GM23338 (cell line): ENCODE measurements around the gene NACAD. TPM values are rescaled to one million over a fixed set of nuclear protein-coding genes. Genes with fewer than 3 reads are reported as not detected.

ENCODE experiments used
- ATAC-seq: fragments of 200-7000 bp; cut with Tn5 transposase; 3 replicates; pipeline ENCODE4 v1.9.1; 2020
- DNase-seq: peaks from one replicate; pipeline ENCODE4 v3.0.0-alpha.2; 2015; ENCODE audit warnings: low spot score
- H2AFZ ChIP-seq: fragments of 200-600 bp; sonication (generic); 2 replicates; pipeline ENCODE4 v1.8.0; 2016; ENCODE audit warnings: antibody characterized with exemption, mild to moderate bottlenecking, moderate library complexity
- H3F3A ChIP-seq: fragments of 200-600 bp; sonication (generic); replicated peaks from 2 replicates; pipeline ENCODE4 v1.8.0; 2017; ENCODE audit warnings: antibody characterized with exemption, mixed run types, low read depth
- H3K27ac ChIP-seq: fragments of 200-600 bp; sonication (generic); 2 replicates; pipeline ENCODE4 v1.6.1; 2016; ENCODE audit warnings: low read depth
- H3K27me3 ChIP-seq: fragments of 200-600 bp; sonication (generic); 2 replicates; pipeline ENCODE4 v1.8.0; 2016; ENCODE audit warnings: mild to moderate bottlenecking, mixed run types, moderate library complexity; ENCODE audit not compliant: insufficient read depth
- H3K36me3 ChIP-seq: fragments of 200-600 bp; sonication (generic); 2 replicates; pipeline ENCODE4 v1.8.0; 2016; ENCODE audit warnings: mild to moderate bottlenecking; ENCODE audit not compliant: insufficient read depth
- H3K4me1 ChIP-seq: fragments of 200-600 bp; sonication (generic); 2 replicates; pipeline ENCODE4 v1.8.0; 2016; ENCODE audit warnings: mild to moderate bottlenecking, moderate library complexity; ENCODE audit not compliant: insufficient read depth
- H3K4me2 ChIP-seq: fragments of 200-600 bp; sonication (generic); 2 replicates; pipeline ENCODE4 v1.7.1; 2017; ENCODE audit warnings: mixed run types
- H3K4me3 ChIP-seq: fragments of 200-600 bp; sonication (generic); 2 replicates; pipeline ENCODE4 v1.6.1; 2016; ENCODE audit warnings: mixed run types
- H3K79me2 ChIP-seq: fragments of 200-600 bp; sonication (generic); replicated peaks from 2 replicates; pipeline ENCODE4 v1.8.0; 2017; ENCODE audit warnings: mild to moderate bottlenecking; ENCODE audit not compliant: insufficient read depth
- H3K9me2 ChIP-seq: fragments of 200-600 bp; sonication (generic); 2 replicates; pipeline ENCODE4 v1.8.0; 2017; ENCODE audit not compliant: insufficient read depth
- H4K20me1 ChIP-seq: fragments of 200-600 bp; sonication (generic); replicated peaks from 2 replicates; pipeline ENCODE4 v1.8.0; 2017; ENCODE audit warnings: mild to moderate bottlenecking; ENCODE audit not compliant: insufficient read depth
- H3K27ac Mint-ChIP-seq: 2 replicates; pipeline ENCODE4 v1.8.0; 2020; ENCODE audit warnings: inconsistent platforms, mild to moderate bottlenecking, moderate library complexity, mixed read lengths
- H3K27me3 Mint-ChIP-seq: 3 replicates; pipeline ENCODE4 v1.8.0; 2022; ENCODE audit warnings: low read depth, mild to moderate bottlenecking, moderate library complexity, mixed read lengths, inconsistent platforms; ENCODE audit not compliant: insufficient read depth, poor library complexity
- H3K36me3 Mint-ChIP-seq: 3 replicates; pipeline ENCODE4 v1.8.0; 2021; ENCODE audit warnings: low read depth, mild to moderate bottlenecking, inconsistent platforms, moderate library complexity, mixed read lengths
- H3K4me1 Mint-ChIP-seq: 3 replicates; pipeline ENCODE4 v1.8.0; 2020; ENCODE audit warnings: mild to moderate bottlenecking, inconsistent platforms, mixed read lengths
- H3K4me3 Mint-ChIP-seq: 3 replicates; pipeline ENCODE4 v1.8.0; 2021; ENCODE audit warnings: moderate library complexity, mild to moderate bottlenecking, inconsistent platforms, mixed read lengths
- H3K9me3 Mint-ChIP-seq: 3 replicates; pipeline ENCODE4 v1.8.0; 2020; ENCODE audit warnings: moderate library complexity, mild to moderate bottlenecking, inconsistent platforms, mixed read lengths
- CREB1 ChIP-seq: fragments of 250-450 bp; sonication (Bioruptor Pico); IDR thresholded peaks from 2 replicates; pipeline ENCODE4 v1.5.0; 2020; ENCODE audit warnings: low read depth, mild to moderate bottlenecking, moderate library complexity
- EZH2phosphoT487 ChIP-seq: fragments of 200-600 bp; sonication (generic); IDR thresholded peaks from one replicate; pipeline ENCODE4 v1.8.1; 2018; ENCODE audit warnings: antibody characterized with exemption; ENCODE audit not compliant: unreplicated experiment
- NANOG ChIP-seq: IDR thresholded peaks from 2 replicates; pipeline ENCODE4 v1.6.1; 2016; ENCODE audit warnings: antibody characterized with exemption, borderline replicate concordance
- POLR2AphosphoS5 ChIP-seq: IDR thresholded peaks from 2 replicates; pipeline ENCODE4 v1.6.1; 2016; ENCODE audit warnings: antibody characterized with exemption, low read depth
- ZNF114 ChIP-seq: fragments of 250-450 bp; sonication (Bioruptor Pico); IDR thresholded peaks from 2 replicates; pipeline ENCODE4 v1.5.0; 2020; ENCODE audit warnings: mild to moderate bottlenecking, moderate library complexity
- ZNF331 ChIP-seq: fragments of 250-450 bp; sonication (Bioruptor Pico); IDR thresholded peaks from 2 replicates; pipeline ENCODE4 v1.5.0; 2020; ENCODE audit warnings: low read depth, mild to moderate bottlenecking, moderate library complexity
- polyA plus RNA-seq: library from polyadenylated mRNA; unstranded; fragments of >200 nt; fragmentation: Nextera tagmentation; extraction: Ambion mirVana; gene quantifications from 2 replicates; pipeline ENCODE4 v1.2.1, GENCODE V29; 2016
- total RNA-seq: library from RNA; depleted of rRNA; stranded (reverse); fragments of >200 nt; shearing (Covaris generic); gene quantifications from 2 replicates; pipeline ENCODE4 v1.2.3, GENCODE V29; 2014
- TF ChIP-seq, protein P1 (sequence below): fragments of 250-450 bp; sonication (Bioruptor Pico); IDR thresholded peaks from 2 replicates; pipeline ENCODE4 v1.5.0; 2020; ENCODE audit warnings: mild to moderate bottlenecking, moderate library complexity
- TF ChIP-seq, protein P2 (sequence below), 2 experiments: fragments of 200-600 bp in 1 of 2; sonication (generic) in 1 of 2; conservative IDR thresholded peaks; 2 replicates each; pipeline versions ENCODE4 v1.5.1 to v1.6.1; 2016 to 2017; ENCODE audit warnings: antibody characterized with exemption in 2 of 2, low read depth in 2 of 2, mild to moderate bottlenecking in 2 of 2, moderate library complexity in 1 of 2
- TF ChIP-seq, protein P3 (sequence below): IDR thresholded peaks from one replicate; pipeline ENCODE4 v1.6.1; 2018; ENCODE audit warnings: antibody characterized with exemption; ENCODE audit not compliant: unreplicated experiment

Gene NACAD
- total and polyA plus RNA-seq, 2 experiments from 2014 or later: 6.1 to 11.2 TPM

DNA sequence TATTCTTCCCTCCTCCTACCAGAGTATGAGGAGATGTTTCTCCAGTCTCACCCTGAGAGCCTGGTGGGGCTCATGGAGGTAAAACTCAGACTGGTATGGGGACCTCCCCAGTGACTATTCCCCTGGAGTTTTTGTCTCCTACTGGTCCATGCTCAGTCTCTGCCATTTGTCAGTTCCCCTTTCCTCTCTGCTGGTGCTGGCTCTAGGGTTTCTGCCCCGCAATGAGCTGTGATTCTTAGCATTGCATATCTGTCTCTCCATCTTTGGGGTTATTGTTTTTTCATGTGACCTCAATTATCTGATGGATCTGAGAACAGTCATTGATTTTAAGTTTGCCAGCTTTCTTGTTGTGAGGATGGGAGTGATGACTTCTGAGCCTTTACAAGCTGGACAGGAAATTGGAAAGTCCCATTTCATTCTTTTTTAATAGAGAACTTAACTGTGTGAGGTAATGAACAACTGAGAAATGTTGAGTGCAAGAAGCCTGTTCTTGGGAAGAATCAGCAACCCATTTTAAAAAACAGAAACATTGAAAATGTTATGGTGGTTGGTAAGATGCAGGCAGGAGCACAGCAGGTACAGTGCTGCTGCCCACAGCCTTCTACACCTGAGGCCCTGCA, 26.9 kb downstream of the NACAD start (continued):
- TF ChIP-seq, protein P1, sequence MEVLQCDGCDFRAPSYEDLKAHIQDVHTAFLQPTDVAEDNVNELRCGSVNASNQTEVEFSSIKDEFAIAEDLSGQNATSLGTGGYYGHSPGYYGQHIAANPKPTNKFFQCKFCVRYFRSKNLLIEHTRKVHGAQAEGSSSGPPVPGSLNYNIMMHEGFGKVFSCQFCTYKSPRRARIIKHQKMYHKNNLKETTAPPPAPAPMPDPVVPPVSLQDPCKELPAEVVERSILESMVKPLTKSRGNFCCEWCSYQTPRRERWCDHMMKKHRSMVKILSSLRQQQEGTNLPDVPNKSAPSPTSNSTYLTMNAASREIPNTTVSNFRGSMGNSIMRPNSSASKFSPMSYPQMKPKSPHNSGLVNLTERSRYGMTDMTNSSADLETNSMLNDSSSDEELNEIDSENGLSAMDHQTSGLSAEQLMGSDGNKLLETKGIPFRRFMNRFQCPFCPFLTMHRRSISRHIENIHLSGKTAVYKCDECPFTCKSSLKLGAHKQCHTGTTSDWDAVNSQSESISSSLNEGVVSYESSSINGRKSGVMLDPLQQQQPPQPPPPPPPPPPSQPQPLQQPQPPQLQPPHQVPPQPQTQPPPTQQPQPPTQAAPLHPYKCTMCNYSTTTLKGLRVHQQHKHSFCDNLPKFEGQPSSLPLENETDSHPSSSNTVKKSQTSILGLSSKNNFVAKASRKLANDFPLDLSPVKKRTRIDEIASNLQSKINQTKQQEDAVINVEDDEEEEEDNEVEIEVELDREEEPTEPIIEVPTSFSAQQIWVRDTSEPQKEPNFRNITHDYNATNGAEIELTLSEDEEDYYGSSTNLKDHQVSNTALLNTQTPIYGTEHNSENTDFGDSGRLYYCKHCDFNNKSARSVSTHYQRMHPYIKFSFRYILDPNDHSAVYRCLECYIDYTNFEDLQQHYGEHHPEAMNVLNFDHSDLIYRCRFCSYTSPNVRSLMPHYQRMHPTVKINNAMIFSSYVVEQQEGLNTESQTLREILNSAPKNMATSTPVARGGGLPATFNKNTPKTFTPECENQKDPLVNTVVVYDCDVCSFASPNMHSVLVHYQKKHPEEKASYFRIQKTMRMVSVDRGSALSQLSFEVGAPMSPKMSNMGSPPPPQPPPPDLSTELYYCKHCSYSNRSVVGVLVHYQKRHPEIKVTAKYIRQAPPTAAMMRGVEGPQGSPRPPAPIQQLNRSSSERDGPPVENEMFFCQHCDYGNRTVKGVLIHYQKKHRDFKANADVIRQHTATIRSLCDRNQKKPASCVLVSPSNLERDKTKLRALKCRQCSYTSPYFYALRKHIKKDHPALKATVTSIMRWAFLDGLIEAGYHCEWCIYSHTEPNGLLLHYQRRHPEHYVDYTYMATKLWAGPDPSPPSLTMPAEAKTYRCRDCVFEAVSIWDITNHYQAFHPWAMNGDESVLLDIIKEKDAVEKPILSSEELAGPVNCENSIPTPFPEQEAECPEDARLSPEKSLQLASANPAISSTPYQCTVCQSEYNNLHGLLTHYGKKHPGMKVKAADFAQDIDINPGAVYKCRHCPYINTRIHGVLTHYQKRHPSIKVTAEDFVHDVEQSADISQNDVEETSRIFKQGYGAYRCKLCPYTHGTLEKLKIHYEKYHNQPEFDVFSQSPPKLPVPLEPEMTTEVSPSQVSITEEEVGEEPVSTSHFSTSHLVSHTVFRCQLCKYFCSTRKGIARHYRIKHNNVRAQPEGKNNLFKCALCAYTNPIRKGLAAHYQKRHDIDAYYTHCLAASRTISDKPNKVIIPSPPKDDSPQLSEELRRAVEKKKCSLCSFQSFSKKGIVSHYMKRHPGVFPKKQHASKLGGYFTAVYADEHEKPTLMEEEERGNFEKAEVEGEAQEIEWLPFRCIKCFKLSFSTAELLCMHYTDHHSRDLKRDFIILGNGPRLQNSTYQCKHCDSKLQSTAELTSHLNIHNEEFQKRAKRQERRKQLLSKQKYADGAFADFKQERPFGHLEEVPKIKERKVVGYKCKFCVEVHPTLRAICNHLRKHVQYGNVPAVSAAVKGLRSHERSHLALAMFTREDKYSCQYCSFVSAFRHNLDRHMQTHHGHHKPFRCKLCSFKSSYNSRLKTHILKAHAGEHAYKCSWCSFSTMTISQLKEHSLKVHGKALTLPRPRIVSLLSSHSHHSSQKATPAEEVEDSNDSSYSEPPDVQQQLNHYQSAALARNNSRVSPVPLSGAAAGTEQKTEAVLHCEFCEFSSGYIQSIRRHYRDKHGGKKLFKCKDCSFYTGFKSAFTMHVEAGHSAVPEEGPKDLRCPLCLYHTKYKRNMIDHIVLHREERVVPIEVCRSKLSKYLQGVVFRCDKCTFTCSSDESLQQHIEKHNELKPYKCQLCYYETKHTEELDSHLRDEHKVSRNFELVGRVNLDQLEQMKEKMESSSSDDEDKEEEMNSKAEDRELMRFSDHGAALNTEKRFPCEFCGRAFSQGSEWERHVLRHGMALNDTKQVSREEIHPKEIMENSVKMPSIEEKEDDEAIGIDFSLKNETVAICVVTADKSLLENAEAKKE: no peak
- no peak for TF ChIP-seq CREB1 (CRISPR knock-in tag)
- no peak for TF ChIP-seq NANOG
- TF ChIP-seq ZNF331: no peak

DNA sequence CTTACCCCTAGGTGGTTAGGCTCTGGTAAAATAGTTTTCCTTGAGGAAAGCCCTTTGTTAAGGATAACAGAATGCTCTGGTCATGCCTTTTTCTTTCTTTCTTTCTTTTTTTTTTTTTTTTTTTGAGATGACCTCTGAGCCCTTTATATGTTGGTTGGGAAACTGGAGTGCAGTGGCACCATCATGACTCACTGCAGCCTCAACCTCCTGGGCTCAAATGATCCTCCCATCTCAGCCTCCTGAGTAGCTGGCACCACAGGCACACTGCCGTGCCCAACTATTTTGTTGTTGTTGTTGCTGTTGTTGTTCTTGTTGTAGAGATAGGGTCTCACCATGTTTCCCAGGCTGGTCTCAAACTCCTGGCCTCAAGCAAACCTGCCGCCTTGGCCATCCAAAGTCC, 27.4 kb downstream of the NACAD start:
- peaks cover 2% of the 10 kb centered on the region for H3K27me3 Mint-ChIP-seq
- no peak overlapping the region for H3K27ac ChIP-seq
- peaks cover 8% of the 10 kb centered on the region; the same call in 1 of the 3 replicates for H3K36me3 Mint-ChIP-seq
- no peak overlapping the region for H3K4me3 Mint-ChIP-seq
- peaks cover 1% of the 10 kb centered on the region for H4K20me1 ChIP-seq
- H3K27ac Mint-ChIP-seq: no peak overlapping the region
- no peaks in the 10 kb centered on the region for H3F3A ChIP-seq
- H3K4me2 ChIP-seq: no peak overlapping the region
- no peaks in the 10 kb centered on the region for H3K9me3 Mint-ChIP-seq
- TF ChIP-seq ZNF331 (no peak), ZNF114 (no peak), POLR2AphosphoS5 (no peak), EZH2phosphoT487 (no peak)
- TF ChIP-seq, protein P2, sequence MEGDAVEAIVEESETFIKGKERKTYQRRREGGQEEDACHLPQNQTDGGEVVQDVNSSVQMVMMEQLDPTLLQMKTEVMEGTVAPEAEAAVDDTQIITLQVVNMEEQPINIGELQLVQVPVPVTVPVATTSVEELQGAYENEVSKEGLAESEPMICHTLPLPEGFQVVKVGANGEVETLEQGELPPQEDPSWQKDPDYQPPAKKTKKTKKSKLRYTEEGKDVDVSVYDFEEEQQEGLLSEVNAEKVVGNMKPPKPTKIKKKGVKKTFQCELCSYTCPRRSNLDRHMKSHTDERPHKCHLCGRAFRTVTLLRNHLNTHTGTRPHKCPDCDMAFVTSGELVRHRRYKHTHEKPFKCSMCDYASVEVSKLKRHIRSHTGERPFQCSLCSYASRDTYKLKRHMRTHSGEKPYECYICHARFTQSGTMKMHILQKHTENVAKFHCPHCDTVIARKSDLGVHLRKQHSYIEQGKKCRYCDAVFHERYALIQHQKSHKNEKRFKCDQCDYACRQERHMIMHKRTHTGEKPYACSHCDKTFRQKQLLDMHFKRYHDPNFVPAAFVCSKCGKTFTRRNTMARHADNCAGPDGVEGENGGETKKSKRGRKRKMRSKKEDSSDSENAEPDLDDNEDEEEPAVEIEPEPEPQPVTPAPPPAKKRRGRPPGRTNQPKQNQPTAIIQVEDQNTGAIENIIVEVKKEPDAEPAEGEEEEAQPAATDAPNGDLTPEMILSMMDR (conservative IDR thresholded peaks at IDR 0.05; ENCODE audit: low read depth in 2 of 2): no peak
- TF ChIP-seq, protein P3, sequence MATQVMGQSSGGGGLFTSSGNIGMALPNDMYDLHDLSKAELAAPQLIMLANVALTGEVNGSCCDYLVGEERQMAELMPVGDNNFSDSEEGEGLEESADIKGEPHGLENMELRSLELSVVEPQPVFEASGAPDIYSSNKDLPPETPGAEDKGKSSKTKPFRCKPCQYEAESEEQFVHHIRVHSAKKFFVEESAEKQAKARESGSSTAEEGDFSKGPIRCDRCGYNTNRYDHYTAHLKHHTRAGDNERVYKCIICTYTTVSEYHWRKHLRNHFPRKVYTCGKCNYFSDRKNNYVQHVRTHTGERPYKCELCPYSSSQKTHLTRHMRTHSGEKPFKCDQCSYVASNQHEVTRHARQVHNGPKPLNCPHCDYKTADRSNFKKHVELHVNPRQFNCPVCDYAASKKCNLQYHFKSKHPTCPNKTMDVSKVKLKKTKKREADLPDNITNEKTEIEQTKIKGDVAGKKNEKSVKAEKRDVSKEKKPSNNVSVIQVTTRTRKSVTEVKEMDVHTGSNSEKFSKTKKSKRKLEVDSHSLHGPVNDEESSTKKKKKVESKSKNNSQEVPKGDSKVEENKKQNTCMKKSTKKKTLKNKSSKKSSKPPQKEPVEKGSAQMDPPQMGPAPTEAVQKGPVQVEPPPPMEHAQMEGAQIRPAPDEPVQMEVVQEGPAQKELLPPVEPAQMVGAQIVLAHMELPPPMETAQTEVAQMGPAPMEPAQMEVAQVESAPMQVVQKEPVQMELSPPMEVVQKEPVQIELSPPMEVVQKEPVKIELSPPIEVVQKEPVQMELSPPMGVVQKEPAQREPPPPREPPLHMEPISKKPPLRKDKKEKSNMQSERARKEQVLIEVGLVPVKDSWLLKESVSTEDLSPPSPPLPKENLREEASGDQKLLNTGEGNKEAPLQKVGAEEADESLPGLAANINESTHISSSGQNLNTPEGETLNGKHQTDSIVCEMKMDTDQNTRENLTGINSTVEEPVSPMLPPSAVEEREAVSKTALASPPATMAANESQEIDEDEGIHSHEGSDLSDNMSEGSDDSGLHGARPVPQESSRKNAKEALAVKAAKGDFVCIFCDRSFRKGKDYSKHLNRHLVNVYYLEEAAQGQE: no peak
- H2AFZ ChIP-seq: no peak overlapping the region
- H3K4me1 Mint-ChIP-seq: no peaks in the 10 kb centered on the region
- H3K79me2 ChIP-seq: peaks cover 13% of the 10 kb centered on the region; the same call in 1 of the 2 replicates
- H3K4me1 ChIP-seq: no peaks in the 10 kb centered on the region
- no peaks in the 10 kb centered on the region for H3K9me2 ChIP-seq
- no peaks in the 10 kb centered on the region for H3K27me3 ChIP-seq
- no peak for ATAC-seq
- H3K36me3 ChIP-seq: no peaks in the 10 kb centered on the region
- DNase-seq: no peak
- H3K4me3 ChIP-seq: no peak overlapping the region
